ES-I3 (cell line): ENCODE measurements around the gene SLC5A3.

ENCODE experiments used
- H3K36me3 ChIP-seq: 2 replicates; pipeline ENCODE4 v1.6.1; 2013; ENCODE audit warnings: mild to moderate bottlenecking, low read length, control low read depth, moderate library complexity; ENCODE audit not compliant: insufficient read depth
- H3K4me1 ChIP-seq: 2 replicates; pipeline ENCODE4 v1.6.1; 2013; ENCODE audit warnings: mild to moderate bottlenecking, control low read depth, low read length; ENCODE audit not compliant: insufficient read depth
- H3K9ac ChIP-seq: 2 replicates; pipeline ENCODE4 v1.6.1; 2013; ENCODE audit warnings: low read depth, mild to moderate bottlenecking, low read length, moderate library complexity
- H3K9me3 ChIP-seq: 2 replicates; pipeline ENCODE4 v1.6.1; 2013; ENCODE audit warnings: mild to moderate bottlenecking, low read length, moderate library complexity; ENCODE audit not compliant: control insufficient read depth, insufficient read depth

SLC5A3 gene

GRCh38 chr21:34100790-34101189 is 27.4 kb downstream of the SLC5A3 start:
- Histone ChIP-seq H3K4me1 (peaks cover 11% of the 10 kb centered on the region; the same call in 1 of the 2 replicates), H3K9me3 (no peaks in the 10 kb centered on the region), H3K36me3 (peaks cover 3% of the 10 kb centered on the region), H3K9ac (no peak overlapping the region)

GRCh38 chr21:34105947-34106541 is 32.7 kb downstream of the SLC5A3 start:
- Histone ChIP-seq H3K9ac (no peak overlapping the region), H3K9me3 (no peaks in the 10 kb centered on the region), H3K4me1 (peaks cover 4% of the 10 kb centered on the region; the same call in 1 of the 2 replicates), H3K36me3 (peaks cover 2% of the 10 kb centered on the region; the same call in 1 of the 2 replicates)

- Histone ChIP-seq H3K9ac (no peak overlapping the region), H3K9me3 (no peaks in the 10 kb centered on the region), H3K36me3 (no peaks in the 10 kb centered on the region), H3K4me1 (no peaks in the 10 kb centered on the region)
Measured at GRCh38 chr21:34107606-34108005, 34.2 kb downstream of the SLC5A3 start.

GRCh38 chr21:34109075-34109474 is 35.7 kb downstream of the SLC5A3 start:
- H3K36me3 ChIP-seq, result no peaks in the 10 kb centered on the region
- H3K9me3 ChIP-seq, result no peaks in the 10 kb centered on the region
- H3K9ac ChIP-seq, result no peak overlapping the region
- H3K4me1 ChIP-seq, result peaks cover 7% of the 10 kb centered on the region; the same call in 1 of the 2 replicates

GRCh38 chr21:34110594-34111202 is 37.3 kb downstream of the SLC5A3 start:
- Histone ChIP-seq H3K36me3 (no peaks in the 10 kb centered on the region), H3K9me3 (peaks cover 2% of the 10 kb centered on the region; the same call in 1 of the 2 replicates), H3K9ac (no peak overlapping the region), H3K4me1 (peaks cover 7% of the 10 kb centered on the region; the same call in 1 of the 2 replicates)

- Histone ChIP-seq H3K36me3 (no peaks in the 10 kb centered on the region), H3K4me1 (peaks cover 7% of the 10 kb centered on the region; the same call in 1 of the 2 replicates)
Measured at GRCh38 chr21:34112316-34113033, 39.1 kb downstream of the SLC5A3 start.

GRCh38 chr21:34113842-34114241 is 40.5 kb downstream of the SLC5A3 start:
- H3K36me3 ChIP-seq, result no peaks in the 10 kb centered on the region
- no peak overlapping the region for H3K9ac ChIP-seq
- H3K4me1 ChIP-seq, result peaks cover 7% of the 10 kb centered on the region; the same call in 1 of the 2 replicates
- peaks cover 2% of the 10 kb centered on the region; the same call in 1 of the 2 replicates for H3K9me3 ChIP-seq

More at GRCh38 chr21:34112316-34113033, 39.1 kb downstream of the SLC5A3 start:
- Histone ChIP-seq H3K9ac (no peak overlapping the region), H3K9me3 (peaks cover 2% of the 10 kb centered on the region; the same call in 1 of the 2 replicates)

GRCh38 chr21:34115160-34115559 is 41.8 kb downstream of the SLC5A3 start:
- Histone ChIP-seq H3K9me3 (peaks cover 2% of the 10 kb centered on the region; the same call in 1 of the 2 replicates), H3K36me3 (no peaks in the 10 kb centered on the region), H3K4me1 (peaks cover 7% of the 10 kb centered on the region; the same call in 1 of the 2 replicates), H3K9ac (no peak overlapping the region)

- H3K4me1 ChIP-seq, result peaks cover 7% of the 10 kb centered on the region; the same call in 1 of the 2 replicates
Measured at GRCh38 chr21:34116569-34116968, 43.2 kb downstream of the SLC5A3 start.

GRCh38 chr21:34120867-34121266 is 47.5 kb downstream of the SLC5A3 start:
- Histone ChIP-seq H3K9me3 (no peaks in the 10 kb centered on the region), H3K4me1 (no peaks in the 10 kb centered on the region), H3K36me3 (no peaks in the 10 kb centered on the region), H3K9ac (no peak overlapping the region)

More at GRCh38 chr21:34116569-34116968, 43.2 kb downstream of the SLC5A3 start:
- Histone ChIP-seq H3K9ac (no peak overlapping the region), H3K9me3 (peaks cover 2% of the 10 kb centered on the region; the same call in 1 of the 2 replicates), H3K36me3 (no peaks in the 10 kb centered on the region)

- Histone ChIP-seq H3K4me1 (no peaks in the 10 kb centered on the region), H3K9ac (no peak overlapping the region), H3K9me3 (no peaks in the 10 kb centered on the region), H3K36me3 (no peaks in the 10 kb centered on the region)
Measured at GRCh38 chr21:34122047-34122446, 48.7 kb downstream of the SLC5A3 start.
